Right forelimb (tissue), 1 donor: ENCODE data around the gene PRL.

Source experiments
- DNase-seq: peaks from one replicate; pipeline ENCODE4 v3.0.0-alpha.2; 2018

Gene PRL

DNA sequence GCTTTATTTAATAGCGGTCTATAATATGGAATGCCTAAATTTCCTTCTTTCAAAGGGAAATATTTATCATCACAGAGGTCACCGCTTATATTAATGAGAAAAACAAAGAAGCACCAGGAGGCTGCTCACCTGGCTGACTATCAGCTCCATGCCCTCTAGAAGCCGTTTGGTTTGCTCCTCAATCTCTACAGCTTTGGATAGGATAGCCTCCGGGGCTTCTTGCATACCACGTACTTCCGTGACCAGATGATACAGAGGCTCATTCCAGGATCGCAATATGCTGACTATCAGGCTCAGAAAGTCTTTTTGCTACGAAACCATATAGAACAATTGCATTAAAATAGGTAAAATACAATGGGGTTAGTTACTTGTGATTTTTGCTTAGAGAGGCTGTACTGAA is 6.8 kb downstream of the PRL start:
- no peak for DNase-seq

DNA sequence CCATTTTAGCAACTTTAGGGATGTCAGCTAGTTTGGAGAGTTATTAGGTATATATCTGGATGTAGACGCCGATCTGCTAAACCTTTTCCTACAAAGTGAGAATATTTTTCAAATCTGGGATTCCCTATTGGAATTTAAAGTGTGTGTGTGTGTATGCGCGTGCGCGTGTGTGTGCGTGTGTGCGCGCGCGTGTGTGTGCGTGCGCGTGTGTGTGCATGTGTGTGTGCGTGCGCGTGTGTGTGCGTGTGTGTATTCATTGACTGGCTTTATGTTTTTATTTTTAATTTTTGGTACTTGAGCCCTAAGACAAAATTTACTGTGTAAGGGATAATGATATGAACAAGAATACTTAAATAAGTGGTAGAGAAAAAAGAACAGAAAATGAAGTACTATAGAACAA is 8.1 kb downstream of the PRL start:
- no peak for DNase-seq

GRCh38 chr6:22284666-22285065 is 12.2 kb downstream of the PRL start:
- no peak for DNase-seq

GRCh38 chr6:22281341-22282085 is 15.3 kb downstream of the PRL start:
- no peak for DNase-seq

DNA sequence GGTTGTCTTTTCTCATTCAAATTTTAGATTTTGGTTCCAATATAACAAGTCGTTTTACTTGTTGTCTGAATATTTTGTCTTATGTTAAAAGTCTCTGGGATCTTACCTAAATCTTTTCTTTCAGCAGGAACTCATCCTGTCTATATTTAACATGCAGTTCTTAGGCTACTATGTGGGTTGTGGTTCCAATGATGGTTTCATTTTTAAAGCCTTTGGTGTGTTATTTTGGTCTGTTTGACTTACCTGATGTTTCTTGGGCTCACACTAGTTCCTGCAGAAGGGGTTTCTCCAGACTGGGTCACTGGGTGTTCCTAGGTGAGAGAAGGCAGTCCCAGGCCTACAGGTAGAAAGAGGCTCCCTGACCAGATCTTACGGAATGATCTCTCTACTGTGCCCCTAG is 17.4 kb downstream of the PRL start:
- no peak for DNase-seq

DNA sequence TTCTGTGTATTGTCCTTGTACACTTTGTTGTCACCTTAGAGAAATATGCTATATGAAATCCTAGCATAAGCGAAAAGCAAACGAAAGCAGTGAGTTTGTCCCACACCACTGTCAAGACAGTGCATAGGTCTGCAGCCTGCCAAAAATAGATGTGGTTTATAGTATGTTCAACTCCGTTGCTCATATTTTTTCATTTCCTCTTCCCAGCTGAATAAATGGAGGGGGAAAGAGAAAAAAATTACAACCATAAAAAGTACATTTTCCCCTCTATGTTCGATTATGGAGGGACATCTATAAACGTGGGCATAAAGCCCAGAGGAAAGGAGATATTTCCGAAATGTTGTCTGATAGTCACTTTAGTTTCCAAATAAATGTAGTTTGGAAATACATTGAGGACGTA is 25.8 kb downstream of the PRL start:
- no peak for DNase-seq

- DNase-seq = no peak
Observed at GRCh38 chr6:22263748-22264147, 33.1 kb downstream of the PRL start.

GRCh38 chr6:22254886-22255285 is 42.0 kb downstream of the PRL start:
- no peak for DNase-seq

DNA sequence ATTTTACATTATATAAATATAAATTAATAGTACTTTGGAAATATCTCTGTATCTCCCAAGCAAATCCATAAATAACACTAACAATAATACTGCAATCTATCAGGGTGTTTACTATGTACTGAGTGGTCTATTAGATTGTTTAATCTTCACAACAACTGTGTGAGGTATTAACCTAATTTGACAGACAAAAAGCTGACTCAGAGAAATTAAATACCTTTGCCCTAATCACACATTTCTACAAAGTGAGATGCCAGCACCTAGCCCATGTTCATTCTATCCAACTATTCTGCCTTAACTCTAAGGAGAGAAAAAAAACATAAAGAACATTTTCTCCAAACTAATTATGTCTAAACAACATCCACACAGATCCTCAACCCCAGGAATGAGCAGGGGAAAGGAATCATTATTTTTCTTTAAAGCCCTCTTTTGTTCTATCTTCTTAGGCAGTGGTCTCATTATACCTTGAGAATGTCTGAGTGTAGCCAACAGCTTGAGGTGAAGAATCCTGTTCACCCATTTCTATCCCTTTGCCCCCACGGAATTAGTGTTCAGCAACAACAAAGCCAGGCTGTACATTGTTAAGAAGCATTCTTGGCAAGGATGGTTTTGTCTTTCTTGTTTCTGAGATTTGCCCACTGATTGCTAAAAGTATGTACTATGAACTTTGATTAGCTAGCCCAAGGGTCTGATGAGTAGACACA is 42.7 kb downstream of the PRL start:
- no peak for DNase-seq

- no peak for DNase-seq
Observed at GRCh38 chr6:22251348-22251747, 45.5 kb downstream of the PRL start.

DNA sequence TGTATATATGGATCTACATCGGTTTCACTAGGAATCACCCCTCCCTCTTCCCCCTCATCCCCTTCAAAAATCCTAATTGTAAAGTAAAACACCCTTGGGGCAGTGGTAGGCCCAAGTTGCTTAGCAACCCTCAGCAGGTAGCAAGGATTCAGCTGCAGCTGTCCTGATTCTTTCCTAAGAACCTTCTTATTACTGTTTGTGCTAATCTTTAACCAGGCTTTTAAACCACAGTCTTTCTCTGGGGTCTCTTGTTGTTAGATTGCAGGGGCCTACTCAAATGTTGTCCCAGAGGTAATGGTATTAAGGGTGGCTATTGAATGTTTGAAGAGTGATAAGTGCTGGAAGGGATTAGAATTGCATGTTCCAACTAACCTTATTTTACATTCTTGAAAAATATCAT is 46.4 kb downstream of the PRL start:
- no peak for DNase-seq

DNA sequence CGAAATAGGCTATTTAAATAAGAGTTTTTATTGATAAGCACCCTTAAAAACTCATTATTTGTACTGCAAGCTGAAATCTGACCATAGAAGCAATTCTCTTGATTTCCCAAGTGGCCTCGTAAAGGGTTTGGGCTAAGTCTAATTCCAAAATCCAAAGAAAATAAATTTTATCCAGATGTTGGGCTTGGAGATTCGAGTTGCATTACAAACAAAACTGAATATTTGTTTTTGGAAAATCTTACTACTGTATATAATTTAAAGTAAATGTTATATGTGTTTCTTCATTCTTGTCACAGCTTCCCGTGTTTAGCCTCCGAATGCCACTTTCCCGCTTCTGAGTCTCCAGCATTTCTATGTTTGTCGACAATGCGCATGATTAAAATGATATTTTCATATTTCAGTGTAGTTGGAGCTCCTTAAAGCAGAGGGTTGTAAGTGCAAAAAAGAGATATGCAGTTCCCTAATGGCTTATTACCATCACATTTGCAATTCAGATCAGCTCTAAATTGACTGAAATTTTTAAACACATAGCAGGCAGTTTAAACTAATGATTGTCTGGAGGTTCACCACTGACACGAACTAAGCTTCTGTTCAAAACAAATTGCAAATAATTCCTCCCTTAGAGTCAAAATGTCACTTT is 47.0 kb downstream of the PRL start:
- no peak for DNase-seq

GRCh38 chr6:22248513-22249308 is 48.1 kb downstream of the PRL start:
- DNase-seq = no peak

DNA sequence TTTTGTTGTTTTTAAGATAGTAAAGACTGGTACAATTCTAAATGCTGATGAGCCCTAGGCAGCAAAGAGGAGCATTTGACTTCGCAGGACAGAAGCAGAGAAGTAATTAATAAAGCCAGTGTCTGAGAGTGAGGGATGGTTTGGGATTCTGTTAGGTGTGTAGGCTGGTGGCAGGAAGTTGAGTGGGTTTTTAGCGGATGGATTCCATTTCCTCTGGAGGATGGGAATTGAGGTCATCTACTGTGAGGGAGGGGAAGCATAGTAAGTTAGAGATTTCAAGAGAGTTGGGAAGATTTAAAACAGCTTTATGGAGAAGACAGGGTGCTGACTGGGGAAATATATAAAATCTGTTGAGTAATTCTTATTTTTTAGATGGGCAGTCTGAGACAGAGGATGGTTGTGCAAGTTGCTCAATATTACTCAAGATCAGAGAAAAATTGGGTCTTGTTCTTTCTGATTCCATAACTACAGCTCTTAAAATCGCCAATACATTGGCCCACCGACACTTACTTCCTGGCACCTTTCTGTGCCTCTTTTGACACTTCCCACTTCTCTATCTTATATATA is 48.8 kb downstream of the PRL start:
- DNase-seq = no peak

- DNase-seq = no peak
Observed at GRCh38 chr6:22240025-22240424, 56.8 kb downstream of the PRL start.

DNA sequence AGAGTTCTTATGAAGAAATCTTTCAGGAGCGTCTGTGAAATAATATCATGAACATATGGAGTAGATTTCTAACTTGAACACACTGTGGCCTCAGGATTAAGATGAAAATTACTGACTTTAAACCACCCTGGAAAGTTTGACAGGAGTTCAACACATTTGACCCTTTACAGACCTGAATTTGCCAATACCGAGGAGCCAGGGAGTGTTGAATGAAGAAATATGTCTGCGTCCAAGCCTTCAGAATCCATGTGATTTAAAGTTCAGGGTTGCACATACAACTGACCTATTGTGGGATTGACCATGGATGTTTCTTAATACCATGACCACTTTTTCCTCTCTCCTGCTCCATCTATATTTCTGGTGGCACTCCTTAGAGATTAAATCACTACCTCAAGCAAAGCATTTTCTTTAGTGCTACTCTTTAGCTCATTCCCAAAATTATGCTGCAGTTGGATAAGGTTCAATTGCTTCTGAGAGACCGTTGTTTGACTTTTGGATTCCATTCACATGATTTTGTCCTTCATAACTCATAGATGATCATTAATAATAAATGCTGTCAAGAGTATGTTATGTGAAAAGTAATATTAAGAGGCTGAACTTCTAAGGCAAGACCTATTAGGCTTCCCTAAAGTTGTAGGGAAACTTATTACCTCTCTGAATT is 57.4 kb downstream of the PRL start:
- DNase-seq = no peak

DNA sequence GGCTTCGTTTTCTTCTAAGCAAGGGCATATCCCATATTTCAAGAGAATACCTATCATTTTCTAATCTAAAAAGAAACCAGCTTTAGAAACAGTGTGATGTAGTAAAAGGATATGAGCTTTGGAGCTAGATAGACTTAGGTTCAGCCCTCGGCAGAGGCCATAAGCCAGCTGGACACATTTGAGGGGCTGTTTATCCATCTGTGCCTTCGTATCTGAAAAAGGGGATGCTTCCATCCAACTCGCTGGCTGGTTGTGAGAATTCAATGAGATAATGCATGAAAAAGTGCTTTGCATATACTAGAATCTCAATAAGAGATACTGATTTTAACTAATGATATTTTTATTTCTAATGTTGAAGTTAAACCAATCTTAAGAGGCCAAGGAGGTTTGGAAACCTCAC is 58.0 kb downstream of the PRL start:
- DNase-seq = no peak

GRCh38 chr6:22237526-22237925 is 59.3 kb downstream of the PRL start:
- no peak for DNase-seq
